ENCODE measurements around the gene OLFM1. TPM values are rescaled to one million over a fixed set of nuclear protein-coding genes. Genes with fewer than 3 reads are reported as not detected.

OLFM1 gene
- total and polyA plus RNA-seq, 9 of the 15 experiments (the other 6 are each of a cell fraction or from before 2014, with no cell fraction given): not detected

DNA sequence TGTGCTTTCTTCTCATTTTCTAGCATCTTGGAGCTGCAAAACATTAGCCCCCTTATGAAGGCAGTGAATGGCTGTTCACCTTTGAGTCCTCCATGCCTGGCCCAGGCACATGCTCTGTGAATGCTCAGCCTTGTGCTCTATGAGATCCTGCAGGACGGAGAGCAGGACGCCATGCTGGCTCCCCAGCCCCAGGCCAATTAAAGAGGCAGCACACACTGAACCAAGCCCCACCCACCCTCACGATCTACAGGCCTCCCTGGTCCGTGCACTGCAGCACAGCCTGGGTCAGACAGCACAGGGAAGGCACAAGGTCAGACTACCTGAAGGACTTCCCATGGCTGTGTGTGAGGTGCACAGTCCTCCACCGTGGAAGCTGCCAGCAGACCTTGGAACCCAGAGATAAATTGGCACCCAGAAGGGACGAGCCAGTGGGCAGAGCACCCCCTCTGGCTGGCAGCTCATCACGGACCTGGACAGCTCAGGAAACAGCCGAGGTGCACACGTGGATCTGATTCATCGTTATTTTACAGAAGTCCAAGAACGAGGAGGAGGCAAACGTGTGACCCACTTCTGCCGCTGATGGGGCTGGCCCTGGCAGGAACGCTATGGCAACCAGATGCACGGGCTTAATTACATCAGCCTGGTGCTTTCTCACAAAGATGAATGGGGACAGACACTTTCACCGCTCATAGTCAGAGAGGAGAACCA is 59.5 kb downstream of the OLFM1 start:
- WGBS (ENCODE audit: insufficient coverage, low coverage, missing lambda C conversion rate): 3% methylated on average over 16 of the region's 16 CpGs
- in situ Hi-C loops (cut with MboI): no loop called here

More for the DNA sequence above, 59.5 kb downstream of the OLFM1 start:
- H3K79me2 ChIP-seq (ENCODE audit: control insufficient read depth, insufficient read depth, low read length): no peaks in the 10 kb centered on the region
- ATAC-seq (no peak), DNase-seq (ENCODE audit: extremely low read depth in 1 of 4, low spot score in 3 of 4) (no peak), FAIRE-seq (no peak)
- H3K27ac ChIP-seq (ENCODE audit: extremely low read depth, low read depth, low read length): no peak overlapping the region
- peaks cover 0 to 3% of the 10 kb centered on the region in 2 experiments; a peak in 1 of 5 replicates for H3K4me1 ChIP-seq (replicated peaks in 1 of 2; ENCODE audit: control insufficient read depth in 2 of 2, insufficient read depth in 2 of 2, low read length in 2 of 2)
- H3K9ac ChIP-seq (ENCODE audit: insufficient read depth in 1 of 2, low read depth in 2 of 2, low read length in 2 of 2): no peak overlapping the region; a peak in 1 of 4 replicates
- BruUV-seq (replicated peaks): no TSS peak
- no peak overlapping the region for H2AFZ ChIP-seq (ENCODE audit: low read depth, low read length)
- intact Hi-C loops (cut with micrococcal nuclease): no loop called here
- POLR2A ChIA-PET: interaction anchor here (0.6 kb wide), 1 partner anchor 15 kb away, joined by 3 read pairs; no protein-coding TSS in a partner anchor
- no peaks in the 10 kb centered on the region for H3K9me1 ChIP-seq (ENCODE audit: control insufficient read depth, insufficient read depth, low read length)
- TF ChIP-seq FOXJ2 (tag; IDR thresholded peaks at IDR 0.05): no peak
- TF ChIP-seq, protein P1, sequence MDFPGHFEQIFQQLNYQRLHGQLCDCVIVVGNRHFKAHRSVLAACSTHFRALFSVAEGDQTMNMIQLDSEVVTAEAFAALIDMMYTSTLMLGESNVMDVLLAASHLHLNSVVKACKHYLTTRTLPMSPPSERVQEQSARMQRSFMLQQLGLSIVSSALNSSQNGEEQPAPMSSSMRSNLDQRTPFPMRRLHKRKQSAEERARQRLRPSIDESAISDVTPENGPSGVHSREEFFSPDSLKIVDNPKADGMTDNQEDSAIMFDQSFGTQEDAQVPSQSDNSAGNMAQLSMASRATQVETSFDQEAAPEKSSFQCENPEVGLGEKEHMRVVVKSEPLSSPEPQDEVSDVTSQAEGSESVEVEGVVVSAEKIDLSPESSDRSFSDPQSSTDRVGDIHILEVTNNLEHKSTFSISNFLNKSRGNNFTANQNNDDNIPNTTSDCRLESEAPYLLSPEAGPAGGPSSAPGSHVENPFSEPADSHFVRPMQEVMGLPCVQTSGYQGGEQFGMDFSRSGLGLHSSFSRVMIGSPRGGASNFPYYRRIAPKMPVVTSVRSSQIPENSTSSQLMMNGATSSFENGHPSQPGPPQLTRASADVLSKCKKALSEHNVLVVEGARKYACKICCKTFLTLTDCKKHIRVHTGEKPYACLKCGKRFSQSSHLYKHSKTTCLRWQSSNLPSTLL (IDR thresholded peaks at IDR 0.05): no peak
- TF ChIP-seq, protein P2, sequence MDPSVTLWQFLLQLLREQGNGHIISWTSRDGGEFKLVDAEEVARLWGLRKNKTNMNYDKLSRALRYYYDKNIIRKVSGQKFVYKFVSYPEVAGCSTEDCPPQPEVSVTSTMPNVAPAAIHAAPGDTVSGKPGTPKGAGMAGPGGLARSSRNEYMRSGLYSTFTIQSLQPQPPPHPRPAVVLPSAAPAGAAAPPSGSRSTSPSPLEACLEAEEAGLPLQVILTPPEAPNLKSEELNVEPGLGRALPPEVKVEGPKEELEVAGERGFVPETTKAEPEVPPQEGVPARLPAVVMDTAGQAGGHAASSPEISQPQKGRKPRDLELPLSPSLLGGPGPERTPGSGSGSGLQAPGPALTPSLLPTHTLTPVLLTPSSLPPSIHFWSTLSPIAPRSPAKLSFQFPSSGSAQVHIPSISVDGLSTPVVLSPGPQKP (CRISPR knock-in tag; IDR thresholded peaks at IDR 0.05): no peak
- TF ChIP-seq ERF (CRISPR knock-in tag; IDR thresholded peaks at IDR 0.05): no peak
- TF ChIP-seq ELF1 (tag; IDR thresholded peaks at IDR 0.05): no peak
- TF ChIP-seq MCM3 (IDR thresholded peaks at IDR 0.05): no peak
- peaks cover 0 to 29% of the 10 kb centered on the region in 2 experiments; a peak in 2 of 5 replicates for H3K27me3 ChIP-seq (ENCODE audit: control insufficient read depth in 2 of 2, insufficient read depth in 2 of 2, low read length in 2 of 2)
- no peaks in the 10 kb centered on the region for H3K9me3 ChIP-seq (replicated peaks; ENCODE audit: control insufficient read depth, insufficient read depth, low read depth, low read length)
- no peak overlapping the region for H3K4me3 ChIP-seq
- 0 out of 2 replicates have a peak, but pooled peaks cover 7% of the 10 kb centered on the region for H4K20me1 ChIP-seq (replicated peaks; ENCODE audit: control insufficient read depth, insufficient read depth, low read length)
- no peak overlapping the region for H3K4me2 ChIP-seq (ENCODE audit: insufficient read depth, low read length)
- CTCF ChIA-PET (ENCODE audit: low intra/inter-chr PET ratio): no interaction called here
- no peaks in the 10 kb centered on the region for H3K36me3 ChIP-seq (ENCODE audit: control insufficient read depth, insufficient read depth, low read length)

All from K562 (cell line).